IMR-90 (cell line): Measurements from ENCODE around the gene ALDH1B1. TPM values are rescaled to one million over a fixed set of nuclear protein-coding genes. Genes with fewer than 3 reads are reported as not detected.

ENCODE experiments used
- ATAC-seq: fragments of 200-7000 bp; cut with Tn5 transposase; 2 replicates; pipeline ENCODE4 v1.9.1; 2020; ENCODE audit warnings: low read depth, mild to moderate bottlenecking, moderate library complexity
- BruUV-seq: library from RNA; stranded (reverse); fragments of 400-500 nt; replicated peaks from 2 replicates; lab custom pipeline; 2021; lab: Mats Ljungman, UMichigan
- CTCF ChIA-PET: fragments of 300-600 bp; formaldehyde crosslinking; extraction: SDS; loops from one replicate; lab custom pipeline; 2021; ENCODE audit warnings: antibody characterized with exemption; lab: Yijun Ruan, JAX
- POLR2A ChIA-PET: fragments of 300-600 bp; sonication (Branson Sonifier 250); formaldehyde crosslinking; loops from one replicate; lab custom pipeline; 2022; ENCODE audit warnings: antibody characterized with exemption; ENCODE audit not compliant: unreplicated experiment; lab: Charles Lee
- DNase-seq: peaks from one replicate; pipeline ENCODE4 v3.0.0; 2013
- H2AFZ ChIP-seq: replicated peaks from 2 replicates; pipeline ENCODE3; 2013; ENCODE audit warnings: low read length, mild to moderate bottlenecking; ENCODE audit not compliant: poor library complexity
- H2AK5ac ChIP-seq: 2 replicates; pipeline ENCODE4 v1.6.1; 2013; ENCODE audit warnings: low read depth, low read length, inconsistent platforms
- H2AK9ac ChIP-seq: replicated peaks from 2 replicates; pipeline ENCODE3; 2013; ENCODE audit warnings: mild to moderate bottlenecking, low read depth, low read length, moderate library complexity; ENCODE audit not compliant: poor library complexity
- H2BK120ac ChIP-seq: 2 replicates; pipeline ENCODE4 v1.6.1; 2013; ENCODE audit warnings: low read depth, low read length, inconsistent platforms
- H2BK15ac ChIP-seq: 3 replicates; pipeline ENCODE4 v1.6.1; 2013; ENCODE audit warnings: low read depth, low read length, inconsistent platforms
- H2BK20ac ChIP-seq: 2 replicates; pipeline ENCODE4 v1.6.1; 2013; ENCODE audit warnings: low read depth, mild to moderate bottlenecking, inconsistent platforms, low read length, moderate library complexity
- H2BK5ac ChIP-seq: 2 replicates; pipeline ENCODE4 v1.6.1; 2013; ENCODE audit warnings: mild to moderate bottlenecking, low read depth, low read length, inconsistent platforms; ENCODE audit not compliant: poor library complexity, severe bottlenecking
- H3K14ac ChIP-seq: replicated peaks from 2 replicates; pipeline ENCODE4 v1.6.1; 2013; ENCODE audit warnings: low read depth, low read length, inconsistent platforms
- H3K18ac ChIP-seq: 2 replicates; pipeline ENCODE4 v1.6.1; 2013; ENCODE audit warnings: low read depth, low read length, control low read depth
- H3K23ac ChIP-seq: 2 replicates; pipeline ENCODE4 v1.6.1; 2013; ENCODE audit warnings: low read depth, low read length, inconsistent platforms
- H3K27ac ChIP-seq: 2 replicates; pipeline ENCODE4 v1.5.1; 2013; ENCODE audit warnings: mild to moderate bottlenecking, control low read depth, low read length; ENCODE audit not compliant: insufficient read depth
- H3K27me3 ChIP-seq: 2 replicates; pipeline ENCODE4 v1.6.1; 2013; ENCODE audit warnings: low read length; ENCODE audit not compliant: control insufficient read depth, insufficient read depth
- H3K36me3 ChIP-seq: 2 replicates; pipeline ENCODE4 v1.6.1; 2013; ENCODE audit warnings: low read length, mixed read lengths; ENCODE audit not compliant: control insufficient read depth, insufficient read depth
- H3K4ac ChIP-seq: 2 replicates; pipeline ENCODE4 v1.6.1; 2013; ENCODE audit warnings: low read depth, low read length, inconsistent platforms
- H3K4me1 ChIP-seq: 2 replicates; pipeline ENCODE4 v1.6.1; 2013; ENCODE audit warnings: low read length, mixed read lengths; ENCODE audit not compliant: control insufficient read depth, insufficient read depth
- H3K4me2 ChIP-seq: 2 replicates; pipeline ENCODE4 v1.6.1; 2013; ENCODE audit warnings: low read depth, mild to moderate bottlenecking, control low read depth, low read length, moderate library complexity
- H3K4me3 ChIP-seq: 2 replicates; pipeline ENCODE4 v1.5.1; 2013; ENCODE audit warnings: low read depth, mild to moderate bottlenecking, control low read depth, low read length, moderate library complexity; ENCODE audit not compliant: insufficient read depth
- H3K56ac ChIP-seq: 2 replicates; pipeline ENCODE4 v1.6.1; 2013; ENCODE audit warnings: low read length, inconsistent platforms; ENCODE audit not compliant: insufficient read depth; ENCODE audit errors: extremely low read depth
- H3K79me1 ChIP-seq, 2 experiments: 2 replicates each; pipeline ENCODE4 v1.6.1; 2013; ENCODE audit warnings: low read length in 2 of 2, inconsistent platforms in 1 of 2, low read depth in 1 of 2
- H3K9ac ChIP-seq: 2 replicates; pipeline ENCODE4 v1.6.1; 2013; ENCODE audit warnings: low read depth, low read length, control low read depth
- H3K9me1 ChIP-seq: 2 replicates; pipeline ENCODE4 v1.6.1; 2013; ENCODE audit warnings: low read length, inconsistent platforms; ENCODE audit not compliant: insufficient read depth
- H3K9me3 ChIP-seq: 2 replicates; pipeline ENCODE4 v1.6.1; 2013; ENCODE audit warnings: low read length; ENCODE audit not compliant: control insufficient read depth, insufficient read depth
- H4K20me1 ChIP-seq: 2 replicates; pipeline ENCODE4 v1.6.1; 2013; ENCODE audit warnings: low read length, inconsistent platforms; ENCODE audit not compliant: insufficient read depth
- H4K5ac ChIP-seq: 2 replicates; pipeline ENCODE4 v1.6.1; 2013; ENCODE audit warnings: mild to moderate bottlenecking, low read depth, low read length, control low read depth
- H4K8ac ChIP-seq, 2 experiments: 2 replicates each; pipeline ENCODE4 v1.6.1; 2013; ENCODE audit warnings: low read depth in 2 of 2, low read length in 2 of 2, control low read depth in 1 of 2, inconsistent platforms in 1 of 2
- H4K91ac ChIP-seq: 2 replicates; pipeline ENCODE4 v1.6.1; 2013; ENCODE audit warnings: low read depth, low read length, inconsistent platforms; ENCODE audit not compliant: insufficient read depth
- BHLHE40 ChIP-seq: fragments of 150-350 bp; IDR thresholded peaks from 2 replicates; pipeline ENCODE4 v1.6.1; 2016; ENCODE audit warnings: mild to moderate bottlenecking, low read depth, low read length
- CTCF ChIP-seq: conservative IDR thresholded peaks from 2 replicates; pipeline ENCODE4 v1.5.1; 2012; ENCODE audit warnings: mild to moderate bottlenecking, low read depth, low read length, improper control_type of control experiment
- FOS ChIP-seq: fragments of 150-350 bp; IDR thresholded peaks from 2 replicates; pipeline ENCODE4 v1.6.1; 2016; ENCODE audit warnings: low read depth, low read length
- MAFK ChIP-seq: IDR thresholded peaks from 2 replicates; pipeline ENCODE4 v1.6.1; 2012; ENCODE audit warnings: low read depth, low read length, improper control_type of control experiment
- MAZ ChIP-seq: IDR thresholded peaks from 2 replicates; pipeline ENCODE4 v1.6.1; 2012; ENCODE audit warnings: low read depth, mild to moderate bottlenecking, low read length, improper control_type of control experiment, moderate library complexity, borderline replicate concordance
- RAD21 ChIP-seq: IDR thresholded peaks from 2 replicates; pipeline ENCODE4 v1.6.1; 2012; ENCODE audit warnings: low read length, improper control_type of control experiment
- RFX5 ChIP-seq: IDR thresholded peaks from 2 replicates; pipeline ENCODE4 v1.8.0; 2012; ENCODE audit warnings: low read depth, mild to moderate bottlenecking, low read length, moderate library complexity
- SMC3 ChIP-seq: fragments of 150-350 bp; IDR thresholded peaks from 2 replicates; pipeline ENCODE4 v1.6.1; 2016; ENCODE audit warnings: low read depth, mild to moderate bottlenecking, antibody characterized with exemption, low read length, moderate library complexity
- WGBS, 2 experiments: methylation state at CpG; one replicate each; pipeline versions ENCODE4 v1.1.5 to v1.1.7; 2013; ENCODE audit warnings: missing lambda C conversion rate in 2 of 2; ENCODE audit not compliant: insufficient read length in 1 of 2; ENCODE audit errors: extremely low coverage in 2 of 2; 5-methylcytosine and 5-hydroxymethylcytosine counted together
- dilution Hi-C: fragments of 300-500 bp; cut with HindIII; formaldehyde crosslinking; loops from one replicate; pipeline ENCODE4 v1.14.3; 2018; ENCODE audit warnings: low sequenced_read_pairs; ENCODE audit not compliant: unreplicated experiment
- in situ Hi-C: fragments of 300-500 bp; cut with MboI; formaldehyde crosslinking; loops from 3 replicates; pipeline ENCODE4 v1.14.3; 2019; ENCODE audit warnings: low sequenced_read_pairs, inconsistent platforms, mixed read lengths
- intact Hi-C: fragments of 100-400 bp; cut with micrococcal nuclease; formaldehyde crosslinking; loops from 2 replicates; pipeline ENCODE4 v1.10.0; 2022
- polyA plus RNA-seq, 3 experiments: library from polyadenylated mRNA; depleted of rRNA; stranded (reverse); fragments of >200 nt; gene quantifications; 2 replicates each; pipeline ENCODE4 v1.2.3, GENCODE V29; 2012; ENCODE audit warnings: low replicate concordance in 1 of 3
- total RNA-seq: library from RNA; depleted of rRNA; stranded (reverse); fragments of >200 nt; gene quantifications from 2 replicates; pipeline ENCODE4 v1.2.3, GENCODE V29; 2012
- TF ChIP-seq, protein P1 (sequence below): fragments of 150-350 bp; IDR thresholded peaks from 2 replicates; pipeline ENCODE4 v1.6.1; 2017; ENCODE audit warnings: mild to moderate bottlenecking, antibody characterized with exemption, low read length, low read depth

Gene ALDH1B1
- total and polyA plus RNA-seq, 2 of the 4 experiments (the other 2 are of a cell fraction), result 29.6 to 37.6 TPM

DNA sequence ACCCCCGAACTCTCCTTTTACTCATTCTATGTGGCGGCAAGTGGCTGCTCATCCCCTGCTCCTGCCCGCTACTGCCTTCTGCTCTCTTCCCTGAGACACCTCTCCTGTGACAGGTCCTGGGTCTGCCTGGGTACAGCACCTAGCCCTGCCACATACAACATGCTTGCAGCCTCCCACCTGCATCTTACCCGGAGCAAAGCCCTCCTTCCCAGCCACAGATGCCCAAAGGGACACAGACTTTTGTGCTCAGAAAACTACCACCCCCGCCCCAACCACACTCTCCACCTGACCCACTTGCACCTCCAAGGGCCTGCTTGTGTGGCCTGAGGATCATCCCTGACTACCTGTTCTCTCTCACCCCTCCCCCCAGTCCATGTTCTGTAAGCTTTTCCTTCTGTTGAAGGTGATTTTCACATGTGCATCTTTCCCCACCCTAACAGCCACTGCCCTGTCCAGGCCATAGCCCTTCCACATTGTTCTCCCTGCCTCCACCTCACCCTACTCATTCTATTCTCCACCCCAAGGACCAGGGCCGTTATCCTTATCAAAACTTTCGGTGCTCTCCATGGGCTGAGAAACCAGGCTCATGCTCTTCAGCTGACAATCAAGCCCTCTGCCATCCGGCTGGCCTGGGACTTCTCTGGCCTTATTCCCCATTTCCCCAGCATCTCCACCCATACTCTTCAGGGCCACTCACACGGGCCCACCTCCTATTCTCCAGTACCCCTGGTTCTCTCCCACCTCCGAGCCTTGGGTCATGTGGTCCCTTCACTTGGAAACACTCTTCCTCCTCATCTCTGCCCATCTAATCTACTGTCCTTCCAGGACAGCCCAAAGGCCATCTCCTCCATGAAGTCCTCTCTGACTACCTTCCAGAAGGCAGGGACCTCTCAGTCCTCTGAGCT lies 46.4 kb upstream of the ALDH1B1 start:
- H4K5ac ChIP-seq, result no peak overlapping the region
- H3K4me3 ChIP-seq, result no peak overlapping the region
- DNase-seq (no peak), ATAC-seq (no peak)
- no peak overlapping the region for H4K91ac ChIP-seq
- peaks cover 49% of the 10 kb centered on the region for H3K27me3 ChIP-seq
- H2BK5ac ChIP-seq, result no peak overlapping the region
- no TSS peak for BruUV-seq
- no peak overlapping the region for H3K18ac ChIP-seq
- no peaks in the 10 kb centered on the region for H3K9me3 ChIP-seq
- intact Hi-C loops, result no loop called here
- dilution Hi-C loops, result no loop called here
- H3K23ac ChIP-seq, result no peak overlapping the region
- H3K4me2 ChIP-seq, result no peak overlapping the region
- 55% methylated on average over 9 of the region's 10 CpGs; no CpG with 5 or more reads in 1 of the 2 experiments for WGBS, 2 experiments
- no peak overlapping the region for H3K27ac ChIP-seq
- H3K4me1 ChIP-seq, result no peaks in the 10 kb centered on the region
- H3K9me1 ChIP-seq, result no peaks in the 10 kb centered on the region
- H2BK15ac ChIP-seq, result no peak overlapping the region
- H2AK9ac ChIP-seq, result no peak overlapping the region
- no peaks in the 10 kb centered on the region for H3K36me3 ChIP-seq
- CTCF ChIA-PET, result no interaction called here
- TF ChIP-seq, protein P1, sequence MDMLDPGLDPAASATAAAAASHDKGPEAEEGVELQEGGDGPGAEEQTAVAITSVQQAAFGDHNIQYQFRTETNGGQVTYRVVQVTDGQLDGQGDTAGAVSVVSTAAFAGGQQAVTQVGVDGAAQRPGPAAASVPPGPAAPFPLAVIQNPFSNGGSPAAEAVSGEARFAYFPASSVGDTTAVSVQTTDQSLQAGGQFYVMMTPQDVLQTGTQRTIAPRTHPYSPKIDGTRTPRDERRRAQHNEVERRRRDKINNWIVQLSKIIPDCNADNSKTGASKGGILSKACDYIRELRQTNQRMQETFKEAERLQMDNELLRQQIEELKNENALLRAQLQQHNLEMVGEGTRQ, result no peak
- TF ChIP-seq FOS (no peak), BHLHE40 (no peak), MAZ (no peak), SMC3 (no peak), CTCF (no peak), RFX5 (no peak), MAFK (no peak), RAD21 (no peak)
- no peaks in the 10 kb centered on the region for H4K20me1 ChIP-seq
- H3K14ac ChIP-seq, result no peak overlapping the region
- POLR2A ChIA-PET, result no interaction called here
- in situ Hi-C loops, result no loop called here
- H3K9ac ChIP-seq, result no peak overlapping the region
- no peaks in the 10 kb centered on the region for H3K79me1 ChIP-seq
- no peak overlapping the region for H3K4ac ChIP-seq
- H2BK20ac ChIP-seq, result no peak overlapping the region
- no peak overlapping the region for H2BK120ac ChIP-seq
- no peak overlapping the region for H4K8ac ChIP-seq
- H2AFZ ChIP-seq, result no peak overlapping the region
- H2AK5ac ChIP-seq, result no peak overlapping the region
- H3K56ac ChIP-seq, result no peak overlapping the region
